ENCODE results near the gene SEMA5A.

SEMA5A gene

DNA sequence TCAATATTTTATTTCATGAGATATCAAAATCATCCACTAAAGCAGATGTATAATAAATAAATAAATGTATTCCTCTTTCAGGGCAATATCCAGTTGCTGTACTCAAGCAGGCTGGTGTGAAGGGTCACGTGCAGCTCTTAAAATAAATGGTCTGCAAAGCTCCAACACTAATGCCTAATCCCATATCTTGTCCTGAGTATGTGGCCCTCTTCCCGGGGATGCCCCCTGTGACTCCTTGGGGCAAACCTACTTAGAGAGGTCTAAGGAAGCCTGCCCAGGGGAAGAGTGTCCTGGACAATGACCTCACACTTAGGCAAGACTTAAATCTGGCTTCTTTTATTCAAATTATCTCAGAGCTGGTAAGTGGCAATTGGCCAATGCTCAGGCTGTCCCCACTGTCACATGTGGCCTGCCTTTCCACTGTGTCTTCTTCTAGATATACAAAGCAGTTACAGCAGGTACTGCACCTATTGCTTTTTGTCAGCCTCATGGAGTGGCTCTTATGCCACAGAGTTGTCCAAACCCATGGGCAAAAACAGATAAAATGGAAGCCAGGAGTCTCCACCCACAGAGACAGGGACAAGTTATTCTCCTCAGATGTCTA, 55.3 kb downstream of the SEMA5A start:
- no CpG with 5 or more reads among the region's 2 CpGs for WGBS, 2 donors (ENCODE audit: extremely low coverage in 2 of 2, insufficient read length in 2 of 2, insufficient replicate concordance in 1 of 2)
- H3K4me1 ChIP-seq (ENCODE audit: control insufficient read depth in 2 of 2, insufficient read depth in 1 of 2, low read depth in 1 of 2, low read length in 2 of 2) = peaks cover 5% of the 10 kb centered on the region in 2 donors

DNA sequence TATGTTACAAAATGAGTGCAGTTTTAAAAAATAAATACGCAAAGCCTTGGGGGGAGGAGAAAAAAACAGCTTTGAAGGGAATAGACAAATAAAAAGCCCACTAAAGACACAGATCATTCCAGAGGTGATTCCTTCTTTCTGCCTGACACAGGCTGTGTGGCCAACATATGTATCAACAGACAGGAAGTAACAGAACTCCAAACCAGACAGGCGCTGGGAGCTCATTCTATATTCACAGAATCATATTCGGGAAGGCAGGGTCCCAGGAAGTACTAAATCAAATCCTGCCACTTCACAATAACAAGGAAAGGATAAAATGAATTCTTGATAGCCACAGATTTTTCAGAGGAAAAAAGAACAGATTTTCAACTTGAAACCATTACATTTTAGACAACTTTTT, 62.1 kb downstream of the SEMA5A start:
- Histone ChIP-seq H2BK120ac (ENCODE audit: low read depth, low read length) (no peak overlapping the region), H3K4ac (ENCODE audit: low read length) (no peak overlapping the region), H3K79me1 (ENCODE audit: low read depth, low read length) (peaks cover 5% of the 10 kb centered on the region), H3K4me1 (ENCODE audit: control insufficient read depth in 2 of 2, insufficient read depth in 1 of 2, low read depth in 1 of 2, low read length in 2 of 2) (peaks cover 3 to 5% of the 10 kb centered on the region in 2 donors), H3K27me3 (ENCODE audit: control insufficient read depth in 3 of 3, insufficient read depth in 3 of 3, low read depth in 1 of 3, low read length in 3 of 3) (no peaks in the 10 kb centered on the region), H4K91ac (ENCODE audit: low read depth, low read length, poor library complexity) (no peak overlapping the region), H3K4me3 (ENCODE audit: low read length in 2 of 2) (no peak overlapping the region), H4K8ac (ENCODE audit: low read depth, low read length) (no peak overlapping the region), H2BK12ac (ENCODE audit: low read length) (no peak overlapping the region), H2BK15ac (ENCODE audit: low read length) (no peak overlapping the region), H3K14ac (ENCODE audit: low read length) (no peak overlapping the region), H3K9me3 (replicated peaks in 1 of 2; ENCODE audit: control insufficient read depth in 2 of 2, insufficient read depth in 1 of 2, low read depth in 1 of 2, low read length in 2 of 2) (peaks cover 4 to 5% of the 10 kb centered on the region in 2 donors), H2AFZ (ENCODE audit: low read length) (peak overlapping the region; percentile 25), H3K18ac (ENCODE audit: low read length) (no peak overlapping the region), H3K23ac (ENCODE audit: low read depth, low read length, poor library complexity) (no peak overlapping the region), H3K9ac (ENCODE audit: low read depth, low read length, poor library complexity) (no peak overlapping the region), H3K4me2 (ENCODE audit: insufficient read depth, low read length, poor library complexity, severe bottlenecking) (no peak overlapping the region), H3K36me3 (replicated peaks in 1 of 2; ENCODE audit: control insufficient read depth in 2 of 2, insufficient read depth in 2 of 2, low read length in 2 of 2) (peaks cover 0 to 5% of the 10 kb centered on the region in 2 donors), H2AK5ac (ENCODE audit: low read depth, low read length) (no peak overlapping the region), H2BK5ac (ENCODE audit: low read length) (no peak overlapping the region), H3K27ac (replicated peaks; ENCODE audit: low read length) (no peak overlapping the region)
- DNase-seq (ENCODE audit: low spot score) = no peak
- WGBS, 2 donors (ENCODE audit: extremely low coverage in 2 of 2, insufficient read length in 2 of 2, insufficient replicate concordance in 1 of 2) = no CpG with 5 or more reads among the region's 3 CpGs

More for the DNA sequence above, 55.3 kb downstream of the SEMA5A start:
- H3K79me1 ChIP-seq (ENCODE audit: low read depth, low read length) = peaks cover 2% of the 10 kb centered on the region
- H2BK5ac ChIP-seq (ENCODE audit: low read length) = no peak overlapping the region
- H3K36me3 ChIP-seq (replicated peaks in 1 of 2; ENCODE audit: control insufficient read depth in 2 of 2, insufficient read depth in 2 of 2, low read length in 2 of 2) = no peaks in the 10 kb centered on the region
- no peak overlapping the region for H3K4me3 ChIP-seq (ENCODE audit: low read length in 2 of 2)
- H2BK15ac ChIP-seq (ENCODE audit: low read length) = no peak overlapping the region
- H3K14ac ChIP-seq (ENCODE audit: low read length) = no peak overlapping the region
- H4K8ac ChIP-seq (ENCODE audit: low read depth, low read length) = no peak overlapping the region
- H3K9me3 ChIP-seq (replicated peaks in 1 of 2; ENCODE audit: control insufficient read depth in 2 of 2, insufficient read depth in 1 of 2, low read depth in 1 of 2, low read length in 2 of 2) = peaks cover 0 to under 1% of the 10 kb centered on the region in 2 donors
- H3K4me2 ChIP-seq (ENCODE audit: insufficient read depth, low read length, poor library complexity, severe bottlenecking) = no peak overlapping the region
- H3K27ac ChIP-seq (replicated peaks; ENCODE audit: low read length) = no peak overlapping the region
- DNase-seq (ENCODE audit: low spot score) = no peak
- no peak overlapping the region for H3K18ac ChIP-seq (ENCODE audit: low read length)
- H3K9ac ChIP-seq (ENCODE audit: low read depth, low read length, poor library complexity) = no peak overlapping the region
- H2AFZ ChIP-seq (ENCODE audit: low read length) = no peak overlapping the region
- no peak overlapping the region for H3K4ac ChIP-seq (ENCODE audit: low read length)
- H2BK12ac ChIP-seq (ENCODE audit: low read length) = no peak overlapping the region
- H3K27me3 ChIP-seq (ENCODE audit: control insufficient read depth in 3 of 3, insufficient read depth in 3 of 3, low read depth in 1 of 3, low read length in 3 of 3) = no peaks in the 10 kb centered on the region
- no peak overlapping the region for H3K23ac ChIP-seq (ENCODE audit: low read depth, low read length, poor library complexity)
- H2BK120ac ChIP-seq (ENCODE audit: low read depth, low read length) = no peak overlapping the region
- no peak overlapping the region for H4K91ac ChIP-seq (ENCODE audit: low read depth, low read length, poor library complexity)
- no peak overlapping the region for H2AK5ac ChIP-seq (ENCODE audit: low read depth, low read length)

- peaks cover 0 to 6% of the 10 kb centered on the region in 2 donors for H3K36me3 ChIP-seq (replicated peaks in 1 of 2; ENCODE audit: control insufficient read depth in 2 of 2, insufficient read depth in 2 of 2, low read length in 2 of 2)
- no peaks in the 10 kb centered on the region for H3K27me3 ChIP-seq (ENCODE audit: control insufficient read depth in 3 of 3, insufficient read depth in 3 of 3, low read depth in 1 of 3, low read length in 3 of 3)
- no peak overlapping the region for H2BK5ac ChIP-seq (ENCODE audit: low read length)
- peaks cover 3 to 5% of the 10 kb centered on the region in 2 donors for H3K4me1 ChIP-seq (ENCODE audit: control insufficient read depth in 2 of 2, insufficient read depth in 1 of 2, low read depth in 1 of 2, low read length in 2 of 2)
- H2BK120ac ChIP-seq (ENCODE audit: low read depth, low read length) = no peak overlapping the region
- H4K91ac ChIP-seq (ENCODE audit: low read depth, low read length, poor library complexity) = no peak overlapping the region
- no peak overlapping the region for H4K8ac ChIP-seq (ENCODE audit: low read depth, low read length)
- H3K18ac ChIP-seq (ENCODE audit: low read length) = no peak overlapping the region
- H2BK15ac ChIP-seq (ENCODE audit: low read length) = no peak overlapping the region
- WGBS, 2 donors (ENCODE audit: extremely low coverage in 2 of 2, insufficient read length in 2 of 2, insufficient replicate concordance in 1 of 2) = no CpG with 5 or more reads among the region's 3 CpGs
- H3K9me3 ChIP-seq (replicated peaks in 1 of 2; ENCODE audit: control insufficient read depth in 2 of 2, insufficient read depth in 1 of 2, low read depth in 1 of 2, low read length in 2 of 2) = peaks cover 4 to 10% of the 10 kb centered on the region in 2 donors
- no peak overlapping the region for H3K4me2 ChIP-seq (ENCODE audit: insufficient read depth, low read length, poor library complexity, severe bottlenecking)
- H3K14ac ChIP-seq (ENCODE audit: low read length) = no peak overlapping the region
- peaks cover 6% of the 10 kb centered on the region for H3K79me1 ChIP-seq (ENCODE audit: low read depth, low read length)
- no peak for DNase-seq (ENCODE audit: low spot score)
- no peak overlapping the region for H3K4me3 ChIP-seq (ENCODE audit: low read length in 2 of 2)
- H3K27ac ChIP-seq (replicated peaks; ENCODE audit: low read length) = no peak overlapping the region
- no peak overlapping the region for H2AK5ac ChIP-seq (ENCODE audit: low read depth, low read length)
- H3K9ac ChIP-seq (ENCODE audit: low read depth, low read length, poor library complexity) = no peak overlapping the region
- H2BK12ac ChIP-seq (ENCODE audit: low read length) = no peak overlapping the region
- no peak overlapping the region for H3K23ac ChIP-seq (ENCODE audit: low read depth, low read length, poor library complexity)
- H3K4ac ChIP-seq (ENCODE audit: low read length) = no peak overlapping the region
- peak overlapping the region; percentile 60 for H2AFZ ChIP-seq (ENCODE audit: low read length)
These were observed 62.6 kb downstream of the SEMA5A start for GRCh38 chr5:9483243-9483642.

- no peak overlapping the region for H2AK5ac ChIP-seq (ENCODE audit: low read depth, low read length)
- peaks cover 3 to 5% of the 10 kb centered on the region in 2 donors for H3K4me1 ChIP-seq (ENCODE audit: control insufficient read depth in 2 of 2, insufficient read depth in 1 of 2, low read depth in 1 of 2, low read length in 2 of 2)
- no peak overlapping the region for H2BK120ac ChIP-seq (ENCODE audit: low read depth, low read length)
- H3K4me3 ChIP-seq (ENCODE audit: low read length in 2 of 2) = no peak overlapping the region
- H4K8ac ChIP-seq (ENCODE audit: low read depth, low read length) = no peak overlapping the region
- no peaks in the 10 kb centered on the region for H3K27me3 ChIP-seq (ENCODE audit: control insufficient read depth in 3 of 3, insufficient read depth in 3 of 3, low read depth in 1 of 3, low read length in 3 of 3)
- H3K36me3 ChIP-seq (replicated peaks in 1 of 2; ENCODE audit: control insufficient read depth in 2 of 2, insufficient read depth in 2 of 2, low read length in 2 of 2) = peaks cover 0 to 9% of the 10 kb centered on the region in 2 donors
- H2AFZ ChIP-seq (ENCODE audit: low read length) = no peak overlapping the region
- H3K23ac ChIP-seq (ENCODE audit: low read depth, low read length, poor library complexity) = no peak overlapping the region
- no peak overlapping the region for H3K4ac ChIP-seq (ENCODE audit: low read length)
- peak overlapping the region; percentile 22 for H3K18ac ChIP-seq (ENCODE audit: low read length)
- no peak overlapping the region for H4K91ac ChIP-seq (ENCODE audit: low read depth, low read length, poor library complexity)
- H3K4me2 ChIP-seq (ENCODE audit: insufficient read depth, low read length, poor library complexity, severe bottlenecking) = no peak overlapping the region
- no peak overlapping the region for H2BK5ac ChIP-seq (ENCODE audit: low read length)
- no peak overlapping the region for H3K14ac ChIP-seq (ENCODE audit: low read length)
- H3K9me3 ChIP-seq (replicated peaks in 1 of 2; ENCODE audit: control insufficient read depth in 2 of 2, insufficient read depth in 1 of 2, low read depth in 1 of 2, low read length in 2 of 2) = peaks cover 7 to 18% of the 10 kb centered on the region in 2 donors
- no peak overlapping the region for H3K27ac ChIP-seq (replicated peaks; ENCODE audit: low read length)
- no CpG with 5 or more reads among the region's 2 CpGs for WGBS, 2 donors (ENCODE audit: extremely low coverage in 2 of 2, insufficient read length in 2 of 2, insufficient replicate concordance in 1 of 2)
- H3K9ac ChIP-seq (ENCODE audit: low read depth, low read length, poor library complexity) = no peak overlapping the region
- H2BK15ac ChIP-seq (ENCODE audit: low read length) = no peak overlapping the region
- peaks cover 9% of the 10 kb centered on the region for H3K79me1 ChIP-seq (ENCODE audit: low read depth, low read length)
- DNase-seq (ENCODE audit: low spot score) = no peak
- H2BK12ac ChIP-seq (ENCODE audit: low read length) = no peak overlapping the region
These were observed 63.5 kb downstream of the SEMA5A start for GRCh38 chr5:9482381-9482780.
